Measurements from ENCODE around the gene IFT27.

Gene IFT27

GRCh38 chr22:36775964-36776669 is at the start of gene IFT27:
IFT27 (minus strand) TSS chr22:36776119; CDS start chr22:36775707, 412 bp downstream.
- peak; percentile 100 for FAIRE-seq

GRCh38 chr22:36824655-36825054 is 48.7 kb upstream of the IFT27 start:
- FAIRE-seq = no peak

GRCh38 chr22:36823186-36823839 is 47.4 kb upstream of the IFT27 start:
- FAIRE-seq = no peak

- FAIRE-seq = no peak
These were observed 46.7 kb upstream of the IFT27 start for GRCh38 chr22:36822581-36822980.

GRCh38 chr22:36819112-36819511 is 43.2 kb upstream of the IFT27 start:
- FAIRE-seq = no peak

GRCh38 chr22:36818010-36818642 is 42.2 kb upstream of the IFT27 start:
- FAIRE-seq = no peak

GRCh38 chr22:36817525-36817848 is 41.6 kb upstream of the IFT27 start:
- no peak for FAIRE-seq

- FAIRE-seq = no peak
These were observed 41.0 kb upstream of the IFT27 start, which contains the start of gene PVALB for GRCh38 chr22:36816636-36817524. PVALB (minus strand) TSS chr22:36817035; CDS start chr22:36817005, 30 bp downstream.

GRCh38 chr22:36816339-36816635 is 40.4 kb upstream of the IFT27 start:
- no peak for FAIRE-seq

GRCh38 chr22:36815558-36816338 is 39.8 kb upstream of the IFT27 start:
- FAIRE-seq = no peak

GRCh38 chr22:36814801-36815200 is 38.9 kb upstream of the IFT27 start:
- no peak for FAIRE-seq

- no peak for FAIRE-seq
These were observed 35.3 kb upstream of the IFT27 start for GRCh38 chr22:36811094-36811800.

GRCh38 chr22:36809351-36809750 is 33.4 kb upstream of the IFT27 start:
- FAIRE-seq = no peak

GRCh38 chr22:36808721-36809344 is 32.9 kb upstream of the IFT27 start:
- no peak for FAIRE-seq

- FAIRE-seq = no peak
These were observed 31.7 kb upstream of the IFT27 start for GRCh38 chr22:36807627-36808026.

GRCh38 chr22:36806835-36807234 is 30.9 kb upstream of the IFT27 start:
- no peak for FAIRE-seq

GRCh38 chr22:36803358-36803757 is 27.4 kb upstream of the IFT27 start:
- FAIRE-seq = no peak

- FAIRE-seq = no peak
These were observed 22.8 kb upstream of the IFT27 start for GRCh38 chr22:36798674-36799066.

- FAIRE-seq = no peak
These were observed 22.2 kb upstream of the IFT27 start for GRCh38 chr22:36797911-36798673.

GRCh38 chr22:36797374-36797773 is 21.5 kb upstream of the IFT27 start:
- FAIRE-seq = no peak

Data from endometrium (tissue), 2 donors.